MM.1S (cell line): ENCODE data around the gene ERC2.

Experiments
- DNase-seq: peaks from one replicate; pipeline ENCODE4 v3.0.0-alpha.2; 2015
- H2AFZ ChIP-seq: fragments of 300-600 bp; sonication (generic); 2 replicates; pipeline ENCODE4 v1.6.0; 2016; ENCODE audit warnings: antibody characterized with exemption, low read length
- H3F3A ChIP-seq: fragments of 300-600 bp; sonication (generic); 2 replicates; pipeline ENCODE4 v1.6.1; 2016; ENCODE audit warnings: mild to moderate bottlenecking, antibody characterized with exemption, low read length, moderate library complexity, mixed read lengths; ENCODE audit not compliant: insufficient read depth
- H3K27ac ChIP-seq: fragments of 300-600 bp; sonication (generic); 2 replicates; pipeline ENCODE4 v1.5.1; 2016; ENCODE audit warnings: mild to moderate bottlenecking, low read length
- H3K27me3 ChIP-seq: fragments of 300-600 bp; sonication (generic); replicated peaks from 2 replicates; pipeline ENCODE4 v1.6.0; 2016; ENCODE audit warnings: low read length; ENCODE audit not compliant: insufficient read depth
- H3K36me3 ChIP-seq: fragments of 300-600 bp; sonication (generic); replicated peaks from 2 replicates; pipeline ENCODE4 v1.6.1; 2016; ENCODE audit warnings: mild to moderate bottlenecking, low read length, mixed read lengths; ENCODE audit not compliant: insufficient read depth
- H3K4me1 ChIP-seq: fragments of 300-600 bp; sonication (generic); 2 replicates; pipeline ENCODE4 v1.6.1; 2016; ENCODE audit warnings: low read length, mixed read lengths
- H3K4me2 ChIP-seq: fragments of 300-600 bp; sonication (generic); 2 replicates; pipeline ENCODE4 v1.6.0; 2016; ENCODE audit warnings: low read depth, low read length
- H3K4me3 ChIP-seq: fragments of 300-600 bp; sonication (generic); 2 replicates; pipeline ENCODE4 v1.5.1; 2016; ENCODE audit warnings: low read length, mixed read lengths
- H3K79me2 ChIP-seq: fragments of 300-600 bp; sonication (generic); 2 replicates; pipeline ENCODE4 v1.6.1; 2016; ENCODE audit warnings: mixed run types, low read length, mixed read lengths
- H3K9ac ChIP-seq: fragments of 300-600 bp; sonication (generic); 2 replicates; pipeline ENCODE4 v1.6.1; 2016; ENCODE audit warnings: low read length, mixed read lengths
- H3K9me2 ChIP-seq: fragments of 300-600 bp; sonication (generic); replicated peaks from 2 replicates; pipeline ENCODE4 v1.6.1; 2016; ENCODE audit warnings: mild to moderate bottlenecking, low read length, mixed read lengths; ENCODE audit not compliant: insufficient read depth
- H3K9me3 ChIP-seq: fragments of 300-600 bp; sonication (generic); replicated peaks from 2 replicates; pipeline ENCODE4 v1.6.1; 2016; ENCODE audit warnings: mild to moderate bottlenecking, low read length, mixed read lengths; ENCODE audit not compliant: insufficient read depth
- H4K20me1 ChIP-seq: fragments of 300-600 bp; sonication (generic); 2 replicates; pipeline ENCODE4 v1.6.1; 2016; ENCODE audit warnings: mild to moderate bottlenecking, low read length, moderate library complexity, mixed read lengths; ENCODE audit not compliant: insufficient read depth
- CTCF ChIP-seq: fragments of 300-600 bp; sonication (generic); IDR thresholded peaks from 2 replicates; pipeline ENCODE4 v1.5.1; 2016; ENCODE audit warnings: antibody characterized with exemption, low read length, mixed read lengths
- EZH2 ChIP-seq: fragments of 300-600 bp; sonication (generic); optimal IDR thresholded peaks from 2 replicates; pipeline ENCODE3; 2017; ENCODE audit warnings: low read depth, mild to moderate bottlenecking, antibody characterized with exemption, low read length, mixed read lengths
- EZH2phosphoT487 ChIP-seq: fragments of 300-600 bp; sonication (generic); IDR thresholded peaks from 2 replicates; pipeline ENCODE4 v1.6.1; 2018; ENCODE audit warnings: antibody characterized with exemption, low read length

Gene ERC2

GRCh38 chr3:55490276-55490913, 977.9 kb downstream of the ERC2 start:
- H4K20me1 ChIP-seq = no peaks in the 10 kb centered on the region
- no peak overlapping the region for H2AFZ ChIP-seq
- H3F3A ChIP-seq = peaks cover 8% of the 10 kb centered on the region
- no peaks in the 10 kb centered on the region for H3K27me3 ChIP-seq
- no peaks in the 10 kb centered on the region for H3K36me3 ChIP-seq
- H3K27ac ChIP-seq = no peak overlapping the region
- no peak overlapping the region for H3K9ac ChIP-seq
- peaks cover 6% of the 10 kb centered on the region; the same call in 1 of the 2 replicates for H3K4me1 ChIP-seq
- no peaks in the 10 kb centered on the region for H3K79me2 ChIP-seq
- H3K4me2 ChIP-seq = no peak overlapping the region
- H3K4me3 ChIP-seq = no peak overlapping the region
- H3K9me2 ChIP-seq = no peaks in the 10 kb centered on the region
- no peak for TF ChIP-seq CTCF
- no peak for TF ChIP-seq EZH2
- no peak for TF ChIP-seq EZH2phosphoT487
- peak; percentile 24 for DNase-seq
- no peaks in the 10 kb centered on the region for H3K9me3 ChIP-seq

- H4K20me1 ChIP-seq = no peaks in the 10 kb centered on the region
- peak overlapping the region; percentile 19; the same call in 1 of the 2 replicates for H3K4me2 ChIP-seq
Observed at GRCh38 chr3:55489798-55490132, 978.5 kb downstream of the ERC2 start.

GRCh38 chr3:55488398-55489055, 979.7 kb downstream of the ERC2 start:
- H3K9me2 ChIP-seq = no peaks in the 10 kb centered on the region
- no peaks in the 10 kb centered on the region for H3K36me3 ChIP-seq
- peak overlapping the region; percentile 95 for H3K4me3 ChIP-seq
- H3K9me3 ChIP-seq = no peaks in the 10 kb centered on the region
- peak overlapping the region; percentile 38; the same call in 1 of the 2 replicates for H3K9ac ChIP-seq
- H4K20me1 ChIP-seq = no peaks in the 10 kb centered on the region
- peaks cover 8% of the 10 kb centered on the region for H3F3A ChIP-seq
- no peaks in the 10 kb centered on the region for H3K79me2 ChIP-seq
- peak overlapping the region; percentile 91 for H2AFZ ChIP-seq
- no peak for TF ChIP-seq EZH2
- TF ChIP-seq EZH2phosphoT487 = no peak
- TF ChIP-seq CTCF = peak; percentile 14; the same call in 1 of the 2 replicates
- DNase-seq = peak; percentile 79
- no peak overlapping the region for H3K27ac ChIP-seq
- peaks cover 6% of the 10 kb centered on the region; the same call in 1 of the 2 replicates for H3K4me1 ChIP-seq
- H3K4me2 ChIP-seq = peak overlapping the region; percentile 90
- no peaks in the 10 kb centered on the region for H3K27me3 ChIP-seq

More at GRCh38 chr3:55489798-55490132, 978.5 kb downstream of the ERC2 start:
- no peak overlapping the region for H3K27ac ChIP-seq
- H3K27me3 ChIP-seq = no peaks in the 10 kb centered on the region
- peaks cover 8% of the 10 kb centered on the region for H3F3A ChIP-seq
- no peak overlapping the region for H3K4me3 ChIP-seq
- H3K36me3 ChIP-seq = no peaks in the 10 kb centered on the region
- no peaks in the 10 kb centered on the region for H3K9me2 ChIP-seq
- no peaks in the 10 kb centered on the region for H3K79me2 ChIP-seq
- no peak for DNase-seq
- no peak overlapping the region for H2AFZ ChIP-seq
- TF ChIP-seq EZH2 = no peak
- TF ChIP-seq CTCF = no peak
- TF ChIP-seq EZH2phosphoT487 = no peak
- H3K4me1 ChIP-seq = peaks cover 6% of the 10 kb centered on the region; the same call in 1 of the 2 replicates
- no peak overlapping the region for H3K9ac ChIP-seq
- H3K9me3 ChIP-seq = no peaks in the 10 kb centered on the region
